GM19238 (cell line): ENCODE data around the gene ADAMTS14.
"Not testable (repeated sequence)": the region's sequence is repeated elsewhere in the genome, so short reads cannot be mapped to it uniquely, and the experiment has no call there.

Experiments
- DNase-seq: peaks from one replicate; pipeline ENCODE4 v3.0.0; 2011; ENCODE audit warnings: low spot score; ENCODE audit not compliant: insufficient read length

ADAMTS14 gene

GRCh38 chr10:70769121-70769520, 96.8 kb downstream of the ADAMTS14 start:
- DNase-seq = no peak

- DNase-seq = no peak
These were observed 97.7 kb downstream of the ADAMTS14 start for GRCh38 chr10:70770001-70770400.

GRCh38 chr10:70770516-70770915, 98.2 kb downstream of the ADAMTS14 start:
- DNase-seq = not testable (repeated sequence)

- DNase-seq = no peak
These were observed 99.2 kb downstream of the ADAMTS14 start for GRCh38 chr10:70771311-70772194.

GRCh38 chr10:70772627-70773026, 100.3 kb downstream of the ADAMTS14 start:
- DNase-seq = no peak

- DNase-seq = no peak
These were observed 101.2 kb downstream of the ADAMTS14 start for GRCh38 chr10:70773461-70773860.

GRCh38 chr10:70773965-70774809, 101.9 kb downstream of the ADAMTS14 start:
- DNase-seq = no peak

- DNase-seq = no peak
These were observed 102.7 kb downstream of the ADAMTS14 start for GRCh38 chr10:70774810-70775678.

GRCh38 chr10:70775679-70776454, 103.6 kb downstream of the ADAMTS14 start:
- DNase-seq = no peak

- DNase-seq = no peak
These were observed 104.2 kb downstream of the ADAMTS14 start for GRCh38 chr10:70776455-70777005.

- DNase-seq = no peak
These were observed 105.0 kb downstream of the ADAMTS14 start for GRCh38 chr10:70777063-70777875.

- DNase-seq = no peak
These were observed 106.1 kb downstream of the ADAMTS14 start for GRCh38 chr10:70778267-70778924.

- DNase-seq = no peak
These were observed 106.8 kb downstream of the ADAMTS14 start for GRCh38 chr10:70779088-70779487.

GRCh38 chr10:70779511-70780369, 107.4 kb downstream of the ADAMTS14 start:
- DNase-seq = no peak

GRCh38 chr10:70780370-70780760, 108.1 kb downstream of the ADAMTS14 start:
- no peak for DNase-seq

- no peak for DNase-seq
These were observed 108.5 kb downstream of the ADAMTS14 start for GRCh38 chr10:70780772-70781171.

- no peak for DNase-seq
These were observed 109.2 kb downstream of the ADAMTS14 start for GRCh38 chr10:70781461-70782051.
